ENCODE measurements around the gene FAM3D.

GRCh38 chr3:58647381-58648141 lies 19.0 kb downstream of the FAM3D start:
- TF ChIP-seq CTCF (tag by site-specific recombination; IDR thresholded peaks at IDR 0.05) (no peak), ZNF223 (tag by site-specific recombination; IDR thresholded peaks at IDR 0.05) (no peak), ZNF302 (tag by site-specific recombination; IDR thresholded peaks at IDR 0.05; ENCODE audit: low read depth) (no peak), ZNF76 (tag by site-specific recombination; IDR thresholded peaks at IDR 0.05; ENCODE audit: borderline replicate concordance, low read depth) (no peak), ZNF626 (tag by site-specific recombination; IDR thresholded peaks at IDR 0.05) (no peak), ZNF362 (tag by site-specific recombination; IDR thresholded peaks at IDR 0.05) (no peak), ATF2 (tag by site-specific recombination; IDR thresholded peaks at IDR 0.05; ENCODE audit: low read depth) (no peak), ZBTB49 (tag by site-specific recombination; IDR thresholded peaks at IDR 0.05; ENCODE audit: low read depth) (no peak)
